Testis (tissue), 3 donors: ENCODE results near the gene CLEC2L. TPM values are rescaled to one million over a fixed set of nuclear protein-coding genes. Genes with fewer than 3 reads are reported as not detected.

Source experiments
- DNase-seq: peaks from one replicate; pipeline ENCODE4 v3.0.0-alpha.2; 2019
- H3K27ac ChIP-seq, 2 donors: fragments of 200-600 bp; sonication (generic); one replicate each; pipeline ENCODE4 v1.5.1; 2019
- H3K27me3 ChIP-seq: fragments of 200-600 bp; sonication (generic); one replicate; pipeline ENCODE4 v1.5.1; 2019
- H3K36me3 ChIP-seq: fragments of 200-600 bp; sonication (generic); one replicate; pipeline ENCODE4 v1.5.1; 2017; ENCODE audit warnings: low read depth; ENCODE audit errors: missing control alignments
- H3K4me1 ChIP-seq: fragments of 200-600 bp; sonication (generic); one replicate; pipeline ENCODE4 v1.5.1; 2019
- H3K4me3 ChIP-seq, 2 donors: fragments of 200-600 bp; sonication (generic); one replicate each; pipeline ENCODE4 v1.5.1; 2017 to 2019
- H3K9me3 ChIP-seq: fragments of 200-600 bp; sonication (generic); one replicate; pipeline ENCODE4 v1.5.1; 2017
- POLR2A ChIP-seq: fragments of 450-650 bp; IDR thresholded peaks from one replicate; pipeline ENCODE4 v1.6.1; 2017; ENCODE audit warnings: antibody characterized with exemption, mild to moderate bottlenecking, moderate library complexity
- WGBS, 2 donors: methylation state at CpG; one replicate each; pipeline ENCODE4 v1.1.5; 2018; 5-methylcytosine and 5-hydroxymethylcytosine counted together
- intact Hi-C: fragments of 100-400 bp; cut with DNase I; formaldehyde crosslinking; loops from one replicate; pipeline ENCODE4 v1.15.1; 2023; ENCODE audit warnings: low total_unique reads
- polyA plus RNA-seq: library from polyadenylated mRNA; stranded (reverse); fragments of 350-450 nt; fragmentation: Illumina TruSeq; extraction: RNeasy Lipid Tissue Mini Kit (QIAGEN cat#74804); gene quantifications from one replicate; pipeline ENCODE4 v1.2.3, GENCODE V29; 2014; ENCODE audit warnings: low read depth, low replicate concordance; ENCODE audit not compliant: insufficient read depth
- total RNA-seq, 2 donors: library from RNA; depleted of rRNA; stranded (reverse); fragments of >200 nt; gene quantifications; one replicate each; pipeline ENCODE4 v1.2.3, GENCODE V29; 2016
- TF ChIP-seq, protein P1 (sequence below), 3 experiments: fragments of 450-650 bp in 2 of 3; fragments of 200-600 bp in 1 of 3; sonication (generic) in 1 of 3; IDR thresholded peaks; one replicate each; pipeline ENCODE4 v1.5.1; 2016 to 2019; ENCODE audit warnings: antibody characterized with exemption in 3 of 3, mild to moderate bottlenecking in 2 of 3, moderate library complexity in 1 of 3

CLEC2L gene
- total and polyA plus RNA-seq, 3 donors from 2014 or later, result 0.79 to 1.6 (median 0.81) TPM

DNA sequence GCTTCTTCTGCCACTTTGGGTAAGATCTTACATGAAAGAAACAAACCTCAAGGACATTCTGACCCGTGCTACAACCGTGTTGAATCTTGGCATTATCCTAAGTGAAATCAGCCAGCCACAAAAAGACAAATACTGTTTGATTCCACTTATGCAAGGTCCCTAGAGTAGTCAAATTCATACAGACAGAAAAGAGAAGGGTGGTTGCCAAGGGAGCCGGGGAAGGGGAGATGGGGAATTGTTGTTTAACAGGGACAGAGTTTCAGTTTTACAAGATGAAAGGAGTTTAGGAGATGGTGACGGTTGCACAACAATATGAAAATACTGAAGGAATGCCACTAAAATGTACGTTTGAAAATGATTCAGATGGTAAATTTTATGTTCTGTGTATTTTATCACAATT, 12.2 kb upstream of the CLEC2L start:
- H3K4me1 ChIP-seq, result no peaks in the 10 kb centered on the region
- no peak overlapping the region for H3K4me3 ChIP-seq
- TF ChIP-seq, protein P1, sequence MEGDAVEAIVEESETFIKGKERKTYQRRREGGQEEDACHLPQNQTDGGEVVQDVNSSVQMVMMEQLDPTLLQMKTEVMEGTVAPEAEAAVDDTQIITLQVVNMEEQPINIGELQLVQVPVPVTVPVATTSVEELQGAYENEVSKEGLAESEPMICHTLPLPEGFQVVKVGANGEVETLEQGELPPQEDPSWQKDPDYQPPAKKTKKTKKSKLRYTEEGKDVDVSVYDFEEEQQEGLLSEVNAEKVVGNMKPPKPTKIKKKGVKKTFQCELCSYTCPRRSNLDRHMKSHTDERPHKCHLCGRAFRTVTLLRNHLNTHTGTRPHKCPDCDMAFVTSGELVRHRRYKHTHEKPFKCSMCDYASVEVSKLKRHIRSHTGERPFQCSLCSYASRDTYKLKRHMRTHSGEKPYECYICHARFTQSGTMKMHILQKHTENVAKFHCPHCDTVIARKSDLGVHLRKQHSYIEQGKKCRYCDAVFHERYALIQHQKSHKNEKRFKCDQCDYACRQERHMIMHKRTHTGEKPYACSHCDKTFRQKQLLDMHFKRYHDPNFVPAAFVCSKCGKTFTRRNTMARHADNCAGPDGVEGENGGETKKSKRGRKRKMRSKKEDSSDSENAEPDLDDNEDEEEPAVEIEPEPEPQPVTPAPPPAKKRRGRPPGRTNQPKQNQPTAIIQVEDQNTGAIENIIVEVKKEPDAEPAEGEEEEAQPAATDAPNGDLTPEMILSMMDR (IDR thresholded peaks at IDR 0.05), result no peak
- no peak for TF ChIP-seq POLR2A
- no peak for DNase-seq
- intact Hi-C loops, result no loop called here
- H3K27ac ChIP-seq, result no peak overlapping the region
- H3K36me3 ChIP-seq, result no peaks in the 10 kb centered on the region
- WGBS, 2 donors, result 56 to 69% methylated on average over 5 of the region's 5 CpGs
- no peaks in the 10 kb centered on the region for H3K27me3 ChIP-seq
- H3K9me3 ChIP-seq, result no peaks in the 10 kb centered on the region

DNA sequence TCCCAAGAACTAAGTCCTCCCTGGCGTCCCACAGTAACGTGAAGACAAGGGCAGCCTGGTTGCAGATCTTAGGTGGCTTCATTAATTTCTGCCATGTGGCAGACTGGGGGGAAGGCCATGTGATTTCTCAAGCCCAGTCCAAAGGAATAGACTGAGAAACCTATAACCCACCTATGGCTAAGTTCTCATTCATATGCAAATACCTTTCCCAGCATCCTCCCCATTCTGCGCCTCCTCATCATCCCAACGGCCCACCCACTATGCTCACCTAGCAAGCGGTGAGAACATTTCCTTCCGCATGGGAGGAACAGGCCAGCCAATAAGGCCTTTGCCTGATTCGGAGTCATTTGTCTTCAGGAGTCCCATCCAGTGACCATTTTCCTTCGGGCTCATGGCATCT, 8.2 kb upstream of the CLEC2L start:
- Histone ChIP-seq H3K4me3 (no peak overlapping the region), H3K9me3 (no peaks in the 10 kb centered on the region), H3K27ac (no peak overlapping the region), H3K4me1 (no peaks in the 10 kb centered on the region), H3K27me3 (no peaks in the 10 kb centered on the region), H3K36me3 (no peaks in the 10 kb centered on the region)
- TF ChIP-seq POLR2A, result no peak
- TF ChIP-seq, protein P1 (IDR thresholded peaks at IDR 0.05), result no peak
- intact Hi-C loops, result no loop called here
- 85 to 86% methylated on average over 8 of the region's 8 CpGs for WGBS, 2 donors
- no peak for DNase-seq

DNA sequence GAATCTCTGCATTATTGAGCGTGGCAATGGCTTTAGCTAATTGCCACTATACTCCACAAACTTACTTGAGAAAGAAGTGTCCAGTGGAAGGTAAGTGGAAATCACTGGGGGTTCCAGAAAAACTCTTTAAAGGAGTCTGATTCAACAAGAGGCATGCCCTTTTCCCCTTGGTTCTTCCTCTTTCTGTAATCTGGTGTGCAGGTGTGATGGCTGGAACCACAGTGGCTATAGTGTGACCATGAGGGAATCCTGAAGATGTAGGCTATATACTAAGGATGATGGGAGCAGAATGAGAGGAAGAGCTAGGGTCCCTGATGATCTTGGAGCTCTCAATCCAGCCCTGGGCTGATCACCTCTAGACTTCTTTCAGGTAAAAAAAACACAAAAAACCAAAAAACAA, 2.0 kb upstream of the CLEC2L start:
- 61 to 92% methylated on average over 1 of the region's 1 CpG for WGBS, 2 donors
- DNase-seq, result no peak
- H3K4me1 ChIP-seq, result no peaks in the 10 kb centered on the region
- no peak overlapping the region for H3K4me3 ChIP-seq
- TF ChIP-seq, protein P1 (IDR thresholded peaks at IDR 0.05), result no peak
- no peak for TF ChIP-seq POLR2A
- H3K27me3 ChIP-seq, result no peaks in the 10 kb centered on the region
- intact Hi-C loops, result no loop called here
- H3K9me3 ChIP-seq, result no peaks in the 10 kb centered on the region
- H3K27ac ChIP-seq, result no peak overlapping the region
- no peaks in the 10 kb centered on the region for H3K36me3 ChIP-seq

DNA sequence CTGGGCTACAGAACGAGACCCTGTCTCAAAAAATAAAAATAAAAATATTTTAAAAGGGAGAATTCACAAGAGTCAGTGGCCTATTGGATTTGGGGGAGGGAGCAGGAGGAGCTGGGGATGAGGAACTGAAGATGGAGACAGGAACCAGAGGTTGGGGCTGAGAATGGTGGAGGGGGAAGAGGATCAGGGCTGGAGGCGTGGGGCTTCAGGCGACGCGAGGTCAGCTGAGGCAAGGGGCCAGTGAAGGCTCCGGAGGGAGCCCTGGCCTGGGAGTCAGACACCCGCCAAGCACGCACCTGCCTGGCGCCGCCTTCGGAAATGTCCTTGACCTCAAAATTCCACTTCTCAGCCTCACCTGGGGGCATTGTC, 671 bp upstream of the CLEC2L start:
- no peak for DNase-seq
- no peak for TF ChIP-seq POLR2A
- TF ChIP-seq, protein P1 (IDR thresholded peaks at IDR 0.05), result no peak
- intact Hi-C loops, result no loop called here
- Histone ChIP-seq H3K27me3 (no peaks in the 10 kb centered on the region), H3K27ac (no peak overlapping the region), H3K36me3 (no peaks in the 10 kb centered on the region), H3K4me1 (no peaks in the 10 kb centered on the region), H3K9me3 (no peaks in the 10 kb centered on the region), H3K4me3 (peak overlapping the region in 1 of 2 donors; percentile 29)
- 12 to 14% methylated on average over 11 of the region's 11 CpGs for WGBS, 2 donors

DNA sequence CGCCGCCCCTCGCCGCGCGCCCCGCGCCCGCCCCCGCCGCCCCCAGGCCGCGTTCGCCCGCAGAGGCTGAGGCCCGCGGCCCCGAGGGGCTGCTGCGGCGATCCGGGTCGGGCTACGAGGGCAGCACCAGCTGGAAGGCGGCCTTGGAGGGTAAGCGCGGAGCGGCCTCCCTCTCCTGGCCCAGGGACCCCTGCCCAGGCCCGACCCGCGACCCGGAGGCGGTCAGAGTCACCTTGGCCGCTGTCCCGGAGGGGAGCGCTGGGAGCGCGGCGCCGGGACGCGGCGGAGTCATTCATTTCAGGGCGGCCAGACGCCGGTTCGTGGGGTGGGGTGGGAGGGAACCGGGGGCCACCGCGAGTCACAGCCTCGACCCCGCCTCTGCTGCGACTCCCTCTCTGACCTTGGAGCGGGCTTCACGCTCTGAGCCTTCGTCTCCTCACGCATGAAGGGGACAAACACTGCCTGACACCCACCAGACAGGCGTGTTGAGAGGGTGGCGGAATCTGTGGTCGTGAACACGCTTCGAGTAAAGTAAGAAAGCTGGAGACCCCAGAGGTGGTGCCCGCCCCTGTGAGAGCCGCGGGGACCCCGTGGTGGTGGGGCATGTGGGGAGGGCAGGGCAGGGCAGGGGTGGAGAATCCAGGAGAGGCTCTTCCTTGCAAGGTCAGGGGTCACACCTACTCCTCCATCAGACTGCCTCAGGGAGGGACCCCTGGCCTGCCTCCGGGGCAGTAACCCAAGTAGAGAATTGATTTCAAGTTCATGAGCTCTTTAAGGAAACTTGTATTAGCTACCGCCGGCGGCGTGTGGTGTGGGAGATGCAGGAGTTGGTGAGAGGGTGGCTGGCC, 707 bp downstream of the CLEC2L start:
- WGBS, 2 donors, result 23 to 50% methylated on average over 14 to 40 of the region's 70 CpGs
- intact Hi-C loops, result no loop called here
- no peaks in the 10 kb centered on the region for H3K36me3 ChIP-seq
- no peak for DNase-seq
- no peak for TF ChIP-seq POLR2A
- TF ChIP-seq, protein P1 (IDR thresholded peaks at IDR 0.05), result no peak
- H3K27ac ChIP-seq, result no peak overlapping the region
- no peak overlapping the region for H3K4me3 ChIP-seq
- H3K4me1 ChIP-seq, result no peaks in the 10 kb centered on the region
- H3K9me3 ChIP-seq, result no peaks in the 10 kb centered on the region
- H3K27me3 ChIP-seq, result no peaks in the 10 kb centered on the region
